Measurements from ENCODE around the gene OSM. TPM values are rescaled to one million over a fixed set of nuclear protein-coding genes. Genes with fewer than 3 reads are reported as not detected.

OSM gene
- polyA plus RNA-seq, 1 donor (not counting 4 experiments of a cell fraction or from before 2014, with no cell fraction given), result not detected

GRCh38 chr22:30224161-30224857, 42.3 kb downstream of the OSM start:
- Histone ChIP-seq H3K27ac (ENCODE audit: control insufficient read depth, insufficient read depth, low read length) (peak overlapping the region; percentile 29), H3K9me3 (ENCODE audit: control insufficient read depth, low read depth, low read length) (no peaks in the 10 kb centered on the region), H4K20me1 (ENCODE audit: control insufficient read depth, extremely low read depth, insufficient read depth, low read length) (no peaks in the 10 kb centered on the region), H3K9ac (ENCODE audit: control insufficient read depth, extremely low read depth, insufficient read depth, low read length) (peak overlapping the region; percentile 19), H3K79me2 (ENCODE audit: control insufficient read depth, insufficient read depth, low read length) (no peaks in the 10 kb centered on the region), H3K9me1 (ENCODE audit: control insufficient read depth, extremely low read depth, insufficient read depth, low read length) (no peaks in the 10 kb centered on the region), H2AFZ (ENCODE audit: control insufficient read depth, low read length) (no peak overlapping the region), H3K4me1 (ENCODE audit: control insufficient read depth, extremely low read depth, insufficient read depth, low read length) (peaks cover 54% of the 10 kb centered on the region), H3K27me3 (ENCODE audit: control insufficient read depth, extremely low read depth, insufficient read depth, low read length) (peaks cover 6% of the 10 kb centered on the region), H3K4me2 (ENCODE audit: control insufficient read depth, extremely low read depth, insufficient read depth, low read depth, low read length) (peak overlapping the region; percentile 42), H3K4me3 (ENCODE audit: control insufficient read depth in 2 of 3, extremely low read depth in 1 of 3, insufficient read depth in 2 of 3, low read depth in 1 of 3, low read length in 3 of 3) (no peak overlapping the region), H3K36me3 (ENCODE audit: control insufficient read depth in 2 of 2, extremely low read depth in 1 of 2, insufficient read depth in 2 of 2, low read length in 2 of 2) (no peaks in the 10 kb centered on the region)
- peak; percentile 73 for DNase-seq (ENCODE audit: low read depth, low spot score)
- FAIRE-seq, result peak; percentile 69
- TF ChIP-seq CTCF (optimal IDR thresholded peaks at IDR 0.05 in 1 of 3, IDR thresholded peaks at IDR 0.05 in 1 of 3, conservative IDR thresholded peaks at IDR 0.05 in 1 of 3; ENCODE audit: extremely low read depth in 1 of 3, insufficient read depth in 2 of 3, low read length in 3 of 3) (peak in 2 of 3 experiments; percentile 28 to 36), EZH2 (IDR thresholded peaks at IDR 0.05; ENCODE audit: low read length) (no peak)
- dilution Hi-C loops (cut with MboI; ENCODE audit: extremely low pct_ligation_motif_present, low sequenced_read_pairs), result no loop called here

GRCh38 chr22:30223303-30223702, 43.3 kb downstream of the OSM start:
- dilution Hi-C loops (cut with MboI; ENCODE audit: extremely low pct_ligation_motif_present, low sequenced_read_pairs), result no loop called here

More at GRCh38 chr22:30223303-30223702, 43.3 kb downstream of the OSM start:
- H2AFZ ChIP-seq (ENCODE audit: control insufficient read depth, low read length), result no peak overlapping the region
- H3K4me2 ChIP-seq (ENCODE audit: control insufficient read depth, extremely low read depth, insufficient read depth, low read depth, low read length), result no peak overlapping the region
- no peaks in the 10 kb centered on the region for H3K79me2 ChIP-seq (ENCODE audit: control insufficient read depth, insufficient read depth, low read length)
- no peak for DNase-seq (ENCODE audit: low read depth, low spot score)
- H3K4me1 ChIP-seq (ENCODE audit: control insufficient read depth, extremely low read depth, insufficient read depth, low read length), result peaks cover 44% of the 10 kb centered on the region
- FAIRE-seq, result no peak
- H3K9me1 ChIP-seq (ENCODE audit: control insufficient read depth, extremely low read depth, insufficient read depth, low read length), result no peaks in the 10 kb centered on the region
- H3K9ac ChIP-seq (ENCODE audit: control insufficient read depth, extremely low read depth, insufficient read depth, low read length), result no peak overlapping the region
- H3K9me3 ChIP-seq (ENCODE audit: control insufficient read depth, low read depth, low read length), result no peaks in the 10 kb centered on the region
- H4K20me1 ChIP-seq (ENCODE audit: control insufficient read depth, extremely low read depth, insufficient read depth, low read length), result no peaks in the 10 kb centered on the region
- H3K27ac ChIP-seq (ENCODE audit: control insufficient read depth, insufficient read depth, low read length), result no peak overlapping the region
- H3K4me3 ChIP-seq (ENCODE audit: control insufficient read depth in 2 of 3, extremely low read depth in 1 of 3, insufficient read depth in 2 of 3, low read depth in 1 of 3, low read length in 3 of 3), result no peak overlapping the region
- peaks cover 6% of the 10 kb centered on the region for H3K27me3 ChIP-seq (ENCODE audit: control insufficient read depth, extremely low read depth, insufficient read depth, low read length)
- H3K36me3 ChIP-seq (ENCODE audit: control insufficient read depth in 2 of 2, extremely low read depth in 1 of 2, insufficient read depth in 2 of 2, low read length in 2 of 2), result no peaks in the 10 kb centered on the region
- TF ChIP-seq EZH2 (IDR thresholded peaks at IDR 0.05; ENCODE audit: low read length), result no peak
- TF ChIP-seq CTCF (optimal IDR thresholded peaks at IDR 0.05 in 1 of 3, IDR thresholded peaks at IDR 0.05 in 1 of 3, conservative IDR thresholded peaks at IDR 0.05 in 1 of 3; ENCODE audit: extremely low read depth in 1 of 3, insufficient read depth in 2 of 3, low read length in 3 of 3), result no peak
